Measurements from ENCODE around the gene ST8SIA1.

The ST8SIA1 gene

GRCh38 chr12:22283508-22283907 is 51.0 kb downstream of the ST8SIA1 start:
- 100% methylated on average over 2 of the region's 4 CpGs for WGBS (ENCODE audit: insufficient coverage, insufficient read length)

GRCh38 chr12:22283006-22283506 is 51.5 kb downstream of the ST8SIA1 start:
- Histone ChIP-seq H3K27ac (ENCODE audit: low read length) (no peak overlapping the region), H3K36me3 (ENCODE audit: control insufficient read depth, insufficient read depth, low read length) (no peaks in the 10 kb centered on the region), H3K9me3 (ENCODE audit: control insufficient read depth, insufficient read depth, low read length) (no peaks in the 10 kb centered on the region), H3K4me1 (ENCODE audit: control insufficient read depth, insufficient read depth, low read length) (no peaks in the 10 kb centered on the region), H3K27me3 (ENCODE audit: control insufficient read depth, insufficient read depth, low read length) (no peaks in the 10 kb centered on the region), H3K4me3 (ENCODE audit: low read length) (no peak overlapping the region)
- no CpG with 5 or more reads among the region's 3 CpGs for WGBS (ENCODE audit: insufficient coverage, insufficient read length)
- DNase-seq (ENCODE audit: low read depth, low spot score): no peak

More at GRCh38 chr12:22283508-22283907, 51.0 kb downstream of the ST8SIA1 start:
- Histone ChIP-seq H3K4me1 (ENCODE audit: control insufficient read depth, insufficient read depth, low read length) (no peaks in the 10 kb centered on the region), H3K27ac (ENCODE audit: low read length) (no peak overlapping the region), H3K4me3 (ENCODE audit: low read length) (no peak overlapping the region), H3K9me3 (ENCODE audit: control insufficient read depth, insufficient read depth, low read length) (no peaks in the 10 kb centered on the region), H3K36me3 (ENCODE audit: control insufficient read depth, insufficient read depth, low read length) (no peaks in the 10 kb centered on the region), H3K27me3 (ENCODE audit: control insufficient read depth, insufficient read depth, low read length) (no peaks in the 10 kb centered on the region)
- DNase-seq (ENCODE audit: low read depth, low spot score): no peak

GRCh38 chr12:22282283-22282682 is 52.2 kb downstream of the ST8SIA1 start:
- Histone ChIP-seq H3K4me3 (ENCODE audit: low read length) (no peak overlapping the region), H3K36me3 (ENCODE audit: control insufficient read depth, insufficient read depth, low read length) (no peaks in the 10 kb centered on the region), H3K27ac (ENCODE audit: low read length) (no peak overlapping the region), H3K27me3 (ENCODE audit: control insufficient read depth, insufficient read depth, low read length) (no peaks in the 10 kb centered on the region), H3K9me3 (ENCODE audit: control insufficient read depth, insufficient read depth, low read length) (no peaks in the 10 kb centered on the region), H3K4me1 (ENCODE audit: control insufficient read depth, insufficient read depth, low read length) (no peaks in the 10 kb centered on the region)
- no peak for DNase-seq (ENCODE audit: low read depth, low spot score)
- no CpG with 5 or more reads among the region's 6 CpGs for WGBS (ENCODE audit: insufficient coverage, insufficient read length)

- no peaks in the 10 kb centered on the region for H3K9me3 ChIP-seq (ENCODE audit: control insufficient read depth, insufficient read depth, low read length)
- H3K27me3 ChIP-seq (ENCODE audit: control insufficient read depth, insufficient read depth, low read length): no peaks in the 10 kb centered on the region
- DNase-seq (ENCODE audit: low read depth, low spot score): no peak
- H3K27ac ChIP-seq (ENCODE audit: low read length): no peak overlapping the region
- no peaks in the 10 kb centered on the region for H3K4me1 ChIP-seq (ENCODE audit: control insufficient read depth, insufficient read depth, low read length)
- no CpG with 5 or more reads among the region's 3 CpGs for WGBS (ENCODE audit: insufficient coverage, insufficient read length)
- no peaks in the 10 kb centered on the region for H3K36me3 ChIP-seq (ENCODE audit: control insufficient read depth, insufficient read depth, low read length)
- H3K4me3 ChIP-seq (ENCODE audit: low read length): no peak overlapping the region
These were observed 57.6 kb downstream of the ST8SIA1 start for GRCh38 chr12:22276867-22277266.

GRCh38 chr12:22276313-22276712 is 58.2 kb downstream of the ST8SIA1 start:
- no CpG with 5 or more reads among the region's 5 CpGs for WGBS (ENCODE audit: insufficient coverage, insufficient read length)
- no peak overlapping the region for H3K27ac ChIP-seq (ENCODE audit: low read length)
- no peaks in the 10 kb centered on the region for H3K27me3 ChIP-seq (ENCODE audit: control insufficient read depth, insufficient read depth, low read length)
- H3K4me3 ChIP-seq (ENCODE audit: low read length): no peak overlapping the region
- H3K36me3 ChIP-seq (ENCODE audit: control insufficient read depth, insufficient read depth, low read length): no peaks in the 10 kb centered on the region
- no peaks in the 10 kb centered on the region for H3K4me1 ChIP-seq (ENCODE audit: control insufficient read depth, insufficient read depth, low read length)
- DNase-seq (ENCODE audit: low read depth, low spot score): no peak
- H3K9me3 ChIP-seq (ENCODE audit: control insufficient read depth, insufficient read depth, low read length): no peaks in the 10 kb centered on the region

GRCh38 chr12:22275843-22276242 is 58.7 kb downstream of the ST8SIA1 start:
- WGBS (ENCODE audit: insufficient coverage, insufficient read length): no CpG with 5 or more reads among the region's 2 CpGs
- H3K36me3 ChIP-seq (ENCODE audit: control insufficient read depth, insufficient read depth, low read length): no peaks in the 10 kb centered on the region
- no peak for DNase-seq (ENCODE audit: low read depth, low spot score)
- no peak overlapping the region for H3K4me3 ChIP-seq (ENCODE audit: low read length)
- H3K27ac ChIP-seq (ENCODE audit: low read length): no peak overlapping the region
- H3K4me1 ChIP-seq (ENCODE audit: control insufficient read depth, insufficient read depth, low read length): no peaks in the 10 kb centered on the region
- H3K9me3 ChIP-seq (ENCODE audit: control insufficient read depth, insufficient read depth, low read length): no peaks in the 10 kb centered on the region
- no peaks in the 10 kb centered on the region for H3K27me3 ChIP-seq (ENCODE audit: control insufficient read depth, insufficient read depth, low read length)

- WGBS (ENCODE audit: insufficient coverage, insufficient read length): no CpG with 5 or more reads among the region's 11 CpGs
These were observed 62.0 kb downstream of the ST8SIA1 start for GRCh38 chr12:22272335-22273151.

GRCh38 chr12:22271023-22271422 is 63.5 kb downstream of the ST8SIA1 start:
- no CpG with 5 or more reads among the region's 2 CpGs for WGBS (ENCODE audit: insufficient coverage, insufficient read length)
- Histone ChIP-seq H3K4me3 (ENCODE audit: low read length) (no peak overlapping the region), H3K27me3 (ENCODE audit: control insufficient read depth, insufficient read depth, low read length) (no peaks in the 10 kb centered on the region), H3K4me1 (ENCODE audit: control insufficient read depth, insufficient read depth, low read length) (no peaks in the 10 kb centered on the region), H3K9me3 (ENCODE audit: control insufficient read depth, insufficient read depth, low read length) (no peaks in the 10 kb centered on the region), H3K36me3 (ENCODE audit: control insufficient read depth, insufficient read depth, low read length) (no peaks in the 10 kb centered on the region), H3K27ac (ENCODE audit: low read length) (no peak overlapping the region)
- no peak for DNase-seq (ENCODE audit: low read depth, low spot score)

More at GRCh38 chr12:22272335-22273151, 62.0 kb downstream of the ST8SIA1 start:
- no peak for DNase-seq (ENCODE audit: low read depth, low spot score)
- no peaks in the 10 kb centered on the region for H3K36me3 ChIP-seq (ENCODE audit: control insufficient read depth, insufficient read depth, low read length)
- no peaks in the 10 kb centered on the region for H3K4me1 ChIP-seq (ENCODE audit: control insufficient read depth, insufficient read depth, low read length)
- H3K4me3 ChIP-seq (ENCODE audit: low read length): no peak overlapping the region
- no peak overlapping the region for H3K27ac ChIP-seq (ENCODE audit: low read length)
- no peaks in the 10 kb centered on the region for H3K9me3 ChIP-seq (ENCODE audit: control insufficient read depth, insufficient read depth, low read length)
- no peaks in the 10 kb centered on the region for H3K27me3 ChIP-seq (ENCODE audit: control insufficient read depth, insufficient read depth, low read length)

GRCh38 chr12:22268973-22269372 is 65.5 kb downstream of the ST8SIA1 start:
- Histone ChIP-seq H3K36me3 (ENCODE audit: control insufficient read depth, insufficient read depth, low read length) (no peaks in the 10 kb centered on the region), H3K4me1 (ENCODE audit: control insufficient read depth, insufficient read depth, low read length) (no peaks in the 10 kb centered on the region), H3K4me3 (ENCODE audit: low read length) (no peak overlapping the region), H3K27ac (ENCODE audit: low read length) (no peak overlapping the region), H3K27me3 (ENCODE audit: control insufficient read depth, insufficient read depth, low read length) (no peaks in the 10 kb centered on the region), H3K9me3 (ENCODE audit: control insufficient read depth, insufficient read depth, low read length) (no peaks in the 10 kb centered on the region)
- DNase-seq (ENCODE audit: low read depth, low spot score): no peak

GRCh38 chr12:22268406-22268805 is 66.1 kb downstream of the ST8SIA1 start:
- no peaks in the 10 kb centered on the region for H3K27me3 ChIP-seq (ENCODE audit: control insufficient read depth, insufficient read depth, low read length)
- H3K4me3 ChIP-seq (ENCODE audit: low read length): no peak overlapping the region
- no peaks in the 10 kb centered on the region for H3K4me1 ChIP-seq (ENCODE audit: control insufficient read depth, insufficient read depth, low read length)
- DNase-seq (ENCODE audit: low read depth, low spot score): no peak
- no CpG with 5 or more reads among the region's 8 CpGs for WGBS (ENCODE audit: insufficient coverage, insufficient read length)
- no peak overlapping the region for H3K27ac ChIP-seq (ENCODE audit: low read length)
- no peaks in the 10 kb centered on the region for H3K36me3 ChIP-seq (ENCODE audit: control insufficient read depth, insufficient read depth, low read length)
- H3K9me3 ChIP-seq (ENCODE audit: control insufficient read depth, insufficient read depth, low read length): no peaks in the 10 kb centered on the region

GRCh38 chr12:22266101-22266500 is 68.4 kb downstream of the ST8SIA1 start:
- WGBS (ENCODE audit: insufficient coverage, insufficient read length): no CpG with 5 or more reads among the region's 5 CpGs
- no peaks in the 10 kb centered on the region for H3K27me3 ChIP-seq (ENCODE audit: control insufficient read depth, insufficient read depth, low read length)
- H3K9me3 ChIP-seq (ENCODE audit: control insufficient read depth, insufficient read depth, low read length): no peaks in the 10 kb centered on the region
- no peaks in the 10 kb centered on the region for H3K4me1 ChIP-seq (ENCODE audit: control insufficient read depth, insufficient read depth, low read length)
- H3K4me3 ChIP-seq (ENCODE audit: low read length): no peak overlapping the region
- no peak for DNase-seq (ENCODE audit: low read depth, low spot score)
- no peaks in the 10 kb centered on the region for H3K36me3 ChIP-seq (ENCODE audit: control insufficient read depth, insufficient read depth, low read length)
- H3K27ac ChIP-seq (ENCODE audit: low read length): no peak overlapping the region

Measured in iPS DF 6.9 (cell line).